ENCODE data around the gene RSU1. TPM values are rescaled to one million over a fixed set of nuclear protein-coding genes. Genes with fewer than 3 reads are reported as not detected.
A peak's percentile ranks its signal among the peaks of the same experiment; 100 is the strongest.

RSU1 gene
- total RNA-seq, 1 experiment from 2014 or later, result 29.5 TPM

- Histone ChIP-seq H3K9me2 (ENCODE audit: insufficient read depth) (no peaks in the 10 kb centered on the region), H3K4me3 (replicated peaks in 1 of 2; ENCODE audit: low read depth in 1 of 2, low read length in 2 of 2) (no peak overlapping the region), H3K9me3 (ENCODE audit: control insufficient read depth in 1 of 2, insufficient read depth in 1 of 2, low read depth in 1 of 2, low read length in 2 of 2) (no peaks in the 10 kb centered on the region), H2AFZ (ENCODE audit: low read depth, low read length, poor library complexity, severe bottlenecking) (no peak overlapping the region), H3K4me2 (ENCODE audit: low read length) (no peak overlapping the region), H3K27me3 (ENCODE audit: insufficient read depth, low read length) (no peaks in the 10 kb centered on the region), H3K4me1 (ENCODE audit: control insufficient read depth in 1 of 2, insufficient read depth in 2 of 2, low read length in 2 of 2) (no peaks in the 10 kb centered on the region), H3K79me2 (ENCODE audit: insufficient read depth, low read length) (no peaks in the 10 kb centered on the region), H3K36me3 (ENCODE audit: control insufficient read depth in 1 of 2, insufficient read depth in 2 of 2, low read length in 2 of 2) (no peaks in the 10 kb centered on the region), H3K27ac (ENCODE audit: low read depth, low read length) (no peak overlapping the region), H4K20me1 (ENCODE audit: insufficient read depth) (no peaks in the 10 kb centered on the region), H3K9ac (ENCODE audit: low read length) (no peak overlapping the region)
- BruUV-seq (replicated peaks), result no TSS peak
- ChIA-PET RAD21 (ENCODE audit: low non-redundant PET in 1 of 2, low total read pairs in 2 of 2, uncharacterized antibody in 2 of 2, unreplicated experiment in 2 of 2) (no interaction called here), CTCF (no interaction called here), POLR2A (no interaction called here)
- no peak for TF ChIP-seq POLR2AphosphoS5 (IDR thresholded peaks at IDR 0.05; ENCODE audit: low read depth, low read length)
- TF ChIP-seq YY1 (IDR thresholded peaks at IDR 0.05; ENCODE audit: extremely low read depth, insufficient replicate concordance, low read depth, low read length), result peak; percentile 11
- TF ChIP-seq, protein P1, sequence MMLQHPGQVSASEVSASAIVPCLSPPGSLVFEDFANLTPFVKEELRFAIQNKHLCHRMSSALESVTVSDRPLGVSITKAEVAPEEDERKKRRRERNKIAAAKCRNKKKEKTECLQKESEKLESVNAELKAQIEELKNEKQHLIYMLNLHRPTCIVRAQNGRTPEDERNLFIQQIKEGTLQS (IDR thresholded peaks at IDR 0.05), result no peak
- no peak for TF ChIP-seq EZH2 (IDR thresholded peaks at IDR 0.05)
- intact Hi-C loops (cut with micrococcal nuclease), result no loop called here
- DNase-seq (ENCODE audit: low read depth, low spot score), result peak; percentile 2
- ATAC-seq, result no peak
Measured at GRCh38 chr10:16751244-16751643, 66.0 kb downstream of the RSU1 start.

GRCh38 chr10:16750461-16750860, 66.8 kb downstream of the RSU1 start:
- H3K27me3 ChIP-seq (ENCODE audit: insufficient read depth, low read length), result no peaks in the 10 kb centered on the region
- intact Hi-C loops (cut with micrococcal nuclease), result no loop called here
- H3K4me3 ChIP-seq (replicated peaks in 1 of 2; ENCODE audit: low read depth in 1 of 2, low read length in 2 of 2), result no peak overlapping the region
- H4K20me1 ChIP-seq (ENCODE audit: insufficient read depth), result 0 out of 2 replicates have a peak, but pooled peaks cover 3% of the 10 kb centered on the region
- ChIA-PET RAD21 (ENCODE audit: low non-redundant PET in 1 of 2, low total read pairs in 2 of 2, uncharacterized antibody in 2 of 2, unreplicated experiment in 2 of 2) (interaction anchor here in 1 of 2 experiments (0.6 kb wide), 1 partner anchor 32 kb away, joined by 3 read pairs; no protein-coding TSS in a partner anchor), CTCF (no interaction called here), POLR2A (no interaction called here)
- no peak overlapping the region for H3K4me2 ChIP-seq (ENCODE audit: low read length)
- H3K9me2 ChIP-seq (ENCODE audit: insufficient read depth), result no peaks in the 10 kb centered on the region
- BruUV-seq (replicated peaks), result no TSS peak
- no peaks in the 10 kb centered on the region for H3K4me1 ChIP-seq (ENCODE audit: control insufficient read depth in 1 of 2, insufficient read depth in 2 of 2, low read length in 2 of 2)
- DNase-seq (ENCODE audit: low read depth, low spot score) (no peak), ATAC-seq (no peak)
- H2AFZ ChIP-seq (ENCODE audit: low read depth, low read length, poor library complexity, severe bottlenecking), result no peak overlapping the region
- no peak for TF ChIP-seq ZBTB33 (IDR thresholded peaks at IDR 0.05; ENCODE audit: extremely low read depth, insufficient replicate concordance, low read length)
- TF ChIP-seq EZH2 (IDR thresholded peaks at IDR 0.05), result no peak
- TF ChIP-seq, protein P2, sequence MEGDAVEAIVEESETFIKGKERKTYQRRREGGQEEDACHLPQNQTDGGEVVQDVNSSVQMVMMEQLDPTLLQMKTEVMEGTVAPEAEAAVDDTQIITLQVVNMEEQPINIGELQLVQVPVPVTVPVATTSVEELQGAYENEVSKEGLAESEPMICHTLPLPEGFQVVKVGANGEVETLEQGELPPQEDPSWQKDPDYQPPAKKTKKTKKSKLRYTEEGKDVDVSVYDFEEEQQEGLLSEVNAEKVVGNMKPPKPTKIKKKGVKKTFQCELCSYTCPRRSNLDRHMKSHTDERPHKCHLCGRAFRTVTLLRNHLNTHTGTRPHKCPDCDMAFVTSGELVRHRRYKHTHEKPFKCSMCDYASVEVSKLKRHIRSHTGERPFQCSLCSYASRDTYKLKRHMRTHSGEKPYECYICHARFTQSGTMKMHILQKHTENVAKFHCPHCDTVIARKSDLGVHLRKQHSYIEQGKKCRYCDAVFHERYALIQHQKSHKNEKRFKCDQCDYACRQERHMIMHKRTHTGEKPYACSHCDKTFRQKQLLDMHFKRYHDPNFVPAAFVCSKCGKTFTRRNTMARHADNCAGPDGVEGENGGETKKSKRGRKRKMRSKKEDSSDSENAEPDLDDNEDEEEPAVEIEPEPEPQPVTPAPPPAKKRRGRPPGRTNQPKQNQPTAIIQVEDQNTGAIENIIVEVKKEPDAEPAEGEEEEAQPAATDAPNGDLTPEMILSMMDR (IDR thresholded peaks at IDR 0.05 in 2 of 3, conservative IDR thresholded peaks at IDR 0.05 in 1 of 3; ENCODE audit: borderline replicate concordance in 1 of 3, insufficient read depth in 1 of 3, low read depth in 2 of 3, low read length in 2 of 3), result no peak
- H3K9ac ChIP-seq (ENCODE audit: low read length), result no peak overlapping the region
- no peaks in the 10 kb centered on the region for H3K36me3 ChIP-seq (ENCODE audit: control insufficient read depth in 1 of 2, insufficient read depth in 2 of 2, low read length in 2 of 2)
- H3K9me3 ChIP-seq (ENCODE audit: control insufficient read depth in 1 of 2, insufficient read depth in 1 of 2, low read depth in 1 of 2, low read length in 2 of 2), result no peaks in the 10 kb centered on the region
- H3K27ac ChIP-seq (ENCODE audit: low read depth, low read length), result no peak overlapping the region
- no peaks in the 10 kb centered on the region for H3K79me2 ChIP-seq (ENCODE audit: insufficient read depth, low read length)
